NOMO-1 (cell line): Measurements from ENCODE around the gene LMF1.
"Not testable (repeated sequence)": the region's sequence is repeated elsewhere in the genome, so short reads cannot be mapped to it uniquely, and the experiment has no call there.

Experiments
- DNase-seq, 2 experiments: peaks; one replicate each; lab custom pipeline; 2025; ENCODE audit not compliant: unreplicated experiment in 2 of 2; lab: John Stamatoyannopoulos, UW

Gene LMF1

DNA sequence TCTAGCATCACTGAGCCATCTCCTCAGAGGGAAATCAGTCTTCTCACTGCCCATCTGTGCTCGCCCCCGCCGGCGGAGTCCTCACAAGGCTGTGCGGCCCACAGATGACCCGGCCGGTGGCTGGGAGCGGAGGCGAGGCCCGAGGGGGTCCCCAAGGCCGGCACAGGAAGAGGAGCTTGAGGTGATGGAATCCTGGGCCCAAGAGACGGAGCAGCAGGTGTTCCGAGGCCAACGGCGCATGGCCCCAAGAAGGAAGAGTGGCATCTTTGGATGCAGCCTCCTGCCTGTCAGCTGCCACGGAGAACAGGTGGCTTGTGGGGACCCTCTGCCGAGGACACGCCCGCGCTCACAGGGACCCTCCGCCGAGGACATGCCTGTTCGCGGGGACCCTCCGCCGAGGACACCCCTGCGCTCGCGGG lies 97.5 kb downstream of the LMF1 start:
- no peak for DNase-seq

GRCh38 chr16:872436-873242 lies 98.1 kb downstream of the LMF1 start:
- DNase-seq = no peak

DNA sequence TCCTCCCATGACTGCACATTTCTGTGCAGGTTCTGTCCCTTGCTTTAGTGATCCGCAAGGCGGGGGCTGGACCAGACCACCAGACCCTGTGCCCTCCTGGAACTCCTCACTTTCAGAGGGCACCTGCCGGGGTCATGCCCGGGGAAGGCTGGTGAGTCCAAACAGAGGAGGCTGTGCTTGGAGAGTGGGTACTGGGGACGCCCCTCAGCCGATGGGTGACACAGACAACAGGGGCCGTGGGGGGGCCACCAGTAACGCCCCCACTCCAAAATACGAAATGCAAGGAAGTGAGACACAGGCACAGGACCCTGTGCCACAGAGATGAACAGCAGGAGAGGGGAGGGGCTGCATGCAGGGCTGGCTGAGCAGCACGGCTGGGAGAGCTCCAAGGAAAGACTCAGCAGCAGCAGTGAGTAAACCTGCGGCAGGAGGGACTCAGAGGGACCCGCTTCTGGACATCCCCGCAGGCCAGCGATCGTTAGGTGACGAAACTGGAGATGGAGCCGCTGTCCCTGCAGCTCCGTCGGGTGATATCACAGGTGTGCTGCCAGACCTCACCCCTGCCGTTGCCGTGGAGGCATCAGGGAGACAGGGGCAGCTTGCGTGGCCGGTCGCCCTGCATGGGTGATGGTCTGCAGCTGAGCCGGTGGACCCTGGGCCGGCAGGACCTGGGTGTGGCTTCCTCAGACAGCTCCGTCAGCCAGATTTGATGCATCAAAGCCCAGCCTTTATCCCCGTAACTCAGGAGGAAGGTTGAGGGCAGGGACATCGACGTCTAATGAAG lies 99.0 kb downstream of the LMF1 start:
- no peak for DNase-seq

- DNase-seq = no peak
Measured at GRCh38 chr16:870856-871561, 99.8 kb downstream of the LMF1 start.

DNA sequence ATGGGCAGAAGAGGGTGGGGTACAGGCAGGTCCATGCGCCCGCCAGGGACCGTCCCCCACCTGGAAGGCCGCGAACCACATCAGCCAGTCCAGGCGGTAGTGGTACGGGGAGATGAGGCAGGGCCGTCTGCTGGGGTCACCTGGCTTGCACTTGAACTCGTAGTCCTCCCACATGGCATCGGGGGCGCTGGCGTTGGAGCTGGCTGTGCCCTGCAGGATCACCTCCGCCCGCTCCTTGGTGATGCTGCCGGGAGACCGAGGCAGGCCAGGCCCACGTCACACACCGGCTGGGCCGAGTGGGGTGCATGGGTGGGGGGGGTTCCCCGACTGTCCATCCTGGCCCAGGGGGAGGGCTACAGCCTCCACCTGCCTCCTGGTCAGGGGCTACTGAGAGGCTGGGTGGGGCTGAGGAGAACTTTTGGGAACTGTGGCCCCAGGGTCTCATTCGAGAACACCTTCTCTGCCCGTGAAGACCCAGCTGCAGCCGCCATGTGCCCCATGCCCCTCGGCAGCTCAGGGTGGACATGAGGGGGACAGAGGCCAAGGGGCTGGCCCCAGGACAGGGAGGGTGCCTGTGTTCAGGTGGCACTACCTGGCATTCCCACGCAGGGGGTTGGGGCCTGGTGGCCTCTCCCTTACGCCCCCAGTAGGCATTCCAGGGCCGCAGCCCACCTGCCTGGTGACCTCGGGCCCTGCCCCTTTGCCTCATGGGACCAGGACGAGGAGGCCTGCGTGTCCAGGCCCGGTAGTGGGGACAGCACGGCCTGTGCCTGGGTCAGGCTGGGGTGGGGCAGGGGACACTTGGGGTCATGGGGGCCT lies 100.8 kb downstream of the LMF1 start:
- no peak for DNase-seq

DNA sequence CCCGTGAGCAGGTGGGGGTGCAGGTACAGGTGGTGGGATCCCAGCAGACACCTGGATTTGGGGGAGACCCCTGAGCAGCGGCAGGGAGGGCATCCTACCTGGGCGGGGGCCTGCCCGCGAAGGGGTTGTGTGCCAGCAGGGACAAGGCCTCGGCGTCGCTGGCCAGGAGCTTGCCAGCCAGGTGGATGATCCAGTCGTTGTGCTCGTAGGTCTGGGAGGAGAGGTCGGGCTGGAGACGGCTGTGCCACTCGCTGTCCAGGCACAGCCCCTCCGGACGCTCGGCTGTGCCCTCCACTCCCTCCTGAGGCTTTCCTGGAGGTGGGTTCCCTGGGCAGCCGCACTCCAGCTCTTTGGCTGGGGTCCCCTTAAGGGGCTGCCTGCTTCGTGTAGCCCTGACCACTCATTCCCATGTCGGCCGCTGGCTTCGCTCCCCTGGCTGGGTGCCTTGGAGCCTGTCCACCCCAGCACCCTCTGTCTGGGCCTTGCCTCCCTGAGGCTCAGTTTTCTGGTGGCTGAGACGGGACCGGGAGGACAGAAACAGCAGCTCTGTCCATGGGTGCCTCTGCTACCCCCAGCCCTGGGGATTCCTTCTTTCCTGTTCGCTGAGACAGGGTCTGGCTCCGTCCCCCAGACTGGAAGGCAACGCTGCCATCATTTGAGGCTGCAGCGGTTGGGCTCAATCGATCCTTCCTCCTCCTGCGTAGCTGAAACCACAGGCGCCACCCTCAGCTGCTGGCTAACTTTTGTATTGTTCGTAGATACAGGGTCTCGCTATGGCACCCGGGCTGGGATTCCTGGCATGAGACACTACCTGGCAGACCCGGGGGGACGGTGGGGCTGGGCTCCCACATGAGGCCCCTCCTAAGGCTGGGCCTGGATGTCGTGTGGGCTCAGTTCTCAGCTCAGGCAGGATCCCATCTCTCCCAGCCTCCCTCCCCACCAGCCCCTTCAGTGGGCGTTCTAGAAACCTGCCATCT lies 101.7 kb downstream of the LMF1 start:
- DNase-seq = no peak

DNA sequence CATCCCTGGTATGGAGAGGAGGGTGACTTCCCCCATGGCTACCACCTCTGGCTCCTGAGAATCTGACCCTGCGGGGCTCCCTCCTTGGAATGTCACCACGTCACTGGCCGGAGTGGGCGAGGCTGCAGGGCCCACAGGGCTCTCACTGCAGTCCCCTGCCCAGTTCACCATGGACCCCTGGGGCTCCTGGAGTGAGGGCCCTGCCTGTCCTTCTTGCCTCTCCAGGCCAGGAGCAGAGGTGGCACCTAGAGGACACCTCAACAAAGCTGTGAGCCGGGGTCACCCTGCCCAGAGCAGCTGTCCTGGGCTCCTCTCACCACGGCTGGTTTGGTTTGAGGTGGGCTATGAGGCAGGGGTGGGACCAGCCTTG lies 102.4 kb downstream of the LMF1 start:
- no peak for DNase-seq

GRCh38 chr16:867421-868385 lies 103.1 kb downstream of the LMF1 start:
- DNase-seq = no peak

GRCh38 chr16:866252-866896 lies 104.4 kb downstream of the LMF1 start:
- no peak for DNase-seq

DNA sequence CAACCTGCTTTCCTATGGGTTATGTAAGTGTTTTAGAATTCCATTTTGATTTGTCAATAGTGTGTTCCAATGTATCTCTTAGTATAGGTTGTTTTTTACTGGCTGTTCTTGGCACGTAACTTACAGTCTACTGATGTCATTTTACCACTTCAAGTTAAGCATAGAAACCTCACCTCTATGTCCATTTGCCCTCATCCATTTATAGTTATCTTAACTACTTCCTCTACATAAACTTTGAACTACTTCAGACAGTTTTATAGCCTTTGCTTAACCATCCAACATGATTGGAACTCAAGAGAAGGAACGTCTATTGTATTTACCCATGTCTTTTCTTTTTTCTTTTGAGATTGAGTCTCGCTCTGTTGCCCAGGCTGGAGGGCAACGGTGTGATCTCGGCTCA lies 105.8 kb downstream of the LMF1 start:
- DNase-seq = peak in 1 of 2 experiments; percentile 57

DNA sequence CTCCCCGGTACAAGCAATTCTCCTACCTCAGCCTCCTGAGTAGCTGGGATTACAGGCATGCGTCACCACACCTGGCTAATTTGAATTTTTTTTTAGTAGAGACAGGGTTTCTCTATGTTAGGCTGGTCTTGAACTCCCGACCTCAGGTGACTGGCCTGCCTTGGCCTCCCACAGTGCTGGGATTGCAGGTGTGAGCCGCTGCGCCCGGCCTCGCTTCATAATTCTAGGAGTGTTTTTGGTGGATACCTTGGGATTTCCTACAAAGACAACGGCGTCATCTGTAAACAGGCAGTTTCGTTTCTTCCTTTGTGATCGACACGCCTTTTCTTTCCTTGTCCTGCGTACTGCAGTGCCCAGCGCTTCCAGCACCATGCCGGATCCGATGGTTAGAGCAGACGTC lies 109.3 kb downstream of the LMF1 start:
- no peak for DNase-seq

- no peak for DNase-seq
Measured at GRCh38 chr16:860891-861290, 109.9 kb downstream of the LMF1 start.

DNA sequence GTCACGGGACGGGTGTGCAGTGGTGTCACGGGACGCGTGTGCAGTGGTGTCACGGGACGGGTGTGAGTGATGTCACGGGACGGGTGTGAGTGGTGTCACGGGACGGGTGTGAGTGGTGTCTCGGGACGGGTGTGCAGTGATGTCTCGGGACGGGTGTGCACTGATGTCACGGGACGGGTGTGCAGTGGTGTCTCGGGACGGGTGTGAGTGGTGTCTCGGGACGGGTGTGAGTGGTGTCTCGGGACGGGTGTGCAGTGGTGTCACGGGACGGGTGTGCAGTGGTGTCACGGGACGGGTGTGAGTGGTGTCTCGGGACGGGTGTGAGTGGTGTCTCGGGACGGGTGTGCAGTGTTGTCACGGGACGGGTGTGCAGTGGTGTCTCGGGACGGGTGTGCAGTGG lies 111.8 kb downstream of the LMF1 start:
- DNase-seq = not testable (repeated sequence)

- not testable (repeated sequence) for DNase-seq
Measured at GRCh38 chr16:858441-858840, 112.3 kb downstream of the LMF1 start.

DNA sequence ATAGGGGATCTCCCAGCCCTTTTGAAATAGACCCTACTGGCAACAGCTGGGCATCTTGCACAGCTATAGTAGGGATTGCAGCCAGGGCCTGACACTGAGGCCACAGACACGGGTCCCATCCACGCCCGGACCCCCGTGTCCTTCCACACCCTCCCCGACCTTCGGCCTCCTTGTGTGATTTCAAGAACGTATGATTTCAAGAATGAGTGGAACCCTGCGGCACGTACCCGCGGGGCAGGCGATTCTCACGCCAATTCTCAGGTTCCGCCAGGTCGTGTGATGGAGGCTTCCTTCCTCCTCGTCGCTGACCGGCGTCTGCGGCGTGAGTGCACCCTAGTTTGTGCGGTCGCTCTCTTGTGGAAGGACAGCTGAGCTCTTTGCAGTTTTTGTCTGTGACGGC lies 114.0 kb downstream of the LMF1 start:
- no peak for DNase-seq

- no peak for DNase-seq
Measured at GRCh38 chr16:856101-856500, 114.7 kb downstream of the LMF1 start.

- no peak for DNase-seq
Measured at GRCh38 chr16:855471-855870, 115.3 kb downstream of the LMF1 start.
